ENCODE results near the gene VPS35L.
"Not testable (repeated sequence)": the region's sequence is repeated elsewhere in the genome, so short reads cannot be mapped to it uniquely, and the experiment has no call there.

Gene VPS35L

DNA sequence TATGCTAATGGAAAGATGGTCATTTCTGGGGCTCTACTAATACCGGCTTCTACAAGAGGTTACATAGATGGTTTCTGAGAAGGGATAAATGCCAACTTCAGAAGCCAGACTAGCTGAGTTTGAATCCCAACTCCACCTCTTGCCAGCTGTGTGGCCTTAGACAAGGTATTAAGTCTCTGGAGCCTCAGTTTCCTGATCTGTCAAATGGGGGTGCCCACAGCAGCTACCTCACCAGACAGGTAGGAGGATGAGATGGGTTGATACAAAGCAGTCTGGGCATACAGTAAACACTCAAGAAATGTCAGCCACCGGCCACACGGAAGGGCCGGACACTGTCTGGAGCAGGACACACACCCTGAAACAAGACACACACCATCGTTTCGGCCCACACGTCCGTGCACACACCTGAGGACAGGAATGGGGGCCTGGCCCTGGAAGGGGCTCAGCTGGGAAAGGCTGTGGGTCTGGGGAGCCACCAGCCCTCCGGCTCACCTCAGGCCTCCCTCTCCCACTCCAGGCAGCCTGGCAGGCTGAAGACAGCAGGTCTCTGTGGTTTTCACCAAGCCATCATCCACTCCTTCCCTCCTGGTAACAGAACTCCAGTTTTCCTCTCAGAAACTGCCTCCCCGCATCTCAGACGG is 157.0 kb downstream of the VPS35L start:
- DNase-seq (ENCODE audit: low spot score): no peak

DNA sequence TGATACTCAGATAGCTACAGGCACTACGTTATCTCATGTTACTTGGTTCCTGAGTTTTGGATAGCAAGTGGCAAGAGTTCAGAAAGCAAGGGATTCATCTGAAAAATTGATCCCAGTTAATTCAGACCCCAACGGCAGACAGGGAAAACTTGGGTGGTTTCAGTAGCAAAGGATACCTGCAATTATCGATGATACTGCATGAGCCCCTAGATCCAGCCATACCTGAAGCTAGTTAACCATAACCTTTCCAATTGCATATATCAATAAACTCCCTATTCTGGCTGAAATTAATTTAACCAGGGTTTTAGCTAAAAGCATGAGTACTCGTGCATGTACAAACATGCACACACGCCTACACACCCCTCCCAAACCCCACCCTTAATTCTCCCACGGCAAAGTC is 158.2 kb downstream of the VPS35L start:
- no peak for DNase-seq (ENCODE audit: low spot score)

DNA sequence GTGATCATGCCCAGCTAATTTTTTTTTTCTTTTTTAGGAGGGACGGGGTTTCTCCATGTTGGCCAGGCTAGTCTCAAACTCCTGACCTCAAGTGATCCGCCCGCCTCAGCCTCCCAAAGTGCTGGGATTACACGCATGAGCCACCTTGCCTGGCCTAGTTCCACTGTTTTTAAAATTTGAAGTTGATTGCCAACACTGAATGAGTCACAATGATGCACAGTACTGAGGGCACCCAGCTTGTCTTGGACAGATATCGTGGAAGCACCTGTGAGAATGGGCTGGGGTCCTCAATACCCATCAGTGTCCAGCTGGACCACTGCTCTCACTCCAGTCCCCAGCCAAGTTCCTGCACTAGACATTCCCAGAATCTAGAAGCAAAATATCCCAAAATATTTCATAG is 160.1 kb downstream of the VPS35L start:
- no peak for DNase-seq (ENCODE audit: low spot score)

DNA sequence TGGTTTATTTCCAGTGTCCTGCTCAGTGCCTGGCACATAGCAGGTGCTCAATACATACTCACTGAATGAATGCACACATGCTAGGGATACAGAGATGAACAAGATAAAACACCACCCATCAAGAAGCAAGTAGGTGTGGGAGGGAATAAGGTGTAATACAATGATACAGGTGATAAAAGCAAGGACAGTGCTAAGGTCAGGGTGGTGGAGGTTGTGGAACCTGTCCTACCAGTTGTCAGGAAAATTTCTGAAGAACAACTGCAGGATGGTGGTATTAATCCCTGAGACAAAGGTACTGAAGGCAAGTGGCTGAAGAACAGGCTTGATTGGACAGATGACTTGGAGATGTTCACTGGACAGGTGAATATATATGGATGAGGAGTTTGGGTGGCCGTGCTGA is 160.7 kb downstream of the VPS35L start:
- no peak for DNase-seq (ENCODE audit: low spot score)

DNA sequence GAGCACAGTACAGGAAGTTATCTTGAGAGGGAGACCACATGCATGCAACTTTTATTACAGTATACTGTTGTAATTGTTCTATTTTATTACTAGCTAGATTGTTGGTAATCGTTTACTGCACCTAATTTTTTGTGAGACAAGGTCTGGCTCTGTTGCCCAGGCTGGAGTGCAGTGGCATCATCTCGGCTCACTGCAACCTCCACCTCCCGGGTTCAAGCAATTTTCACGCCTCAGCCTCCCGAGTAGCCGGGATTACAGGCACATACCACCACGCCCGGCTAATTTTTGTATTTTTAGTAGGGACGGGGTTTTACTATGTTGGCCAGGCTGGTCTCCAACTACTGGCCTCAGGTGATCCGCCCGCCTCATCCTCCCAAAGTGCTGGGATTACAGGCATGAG is 161.2 kb downstream of the VPS35L start:
- DNase-seq (ENCODE audit: low spot score): not testable (repeated sequence)

DNA sequence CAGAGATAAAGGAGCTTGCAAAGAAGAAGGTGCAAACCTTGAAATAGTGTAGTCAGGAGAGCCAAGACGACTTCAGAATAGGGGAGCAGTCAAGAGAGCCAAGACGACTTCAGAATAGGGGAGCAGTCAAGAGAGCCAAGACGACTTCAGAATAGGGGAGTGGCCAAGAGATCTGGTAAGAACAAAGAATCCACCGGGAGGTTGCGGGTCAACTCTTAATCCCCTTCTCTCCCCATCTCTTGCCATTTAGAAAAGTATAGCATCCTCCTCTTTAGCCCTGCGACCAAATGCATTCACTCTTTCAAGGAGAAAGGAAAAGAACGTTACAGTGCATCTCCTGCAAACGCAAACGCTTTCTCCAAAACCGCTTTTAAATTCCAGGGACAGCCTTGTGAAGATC is 161.8 kb downstream of the VPS35L start:
- no peak for DNase-seq (ENCODE audit: low spot score)

DNA sequence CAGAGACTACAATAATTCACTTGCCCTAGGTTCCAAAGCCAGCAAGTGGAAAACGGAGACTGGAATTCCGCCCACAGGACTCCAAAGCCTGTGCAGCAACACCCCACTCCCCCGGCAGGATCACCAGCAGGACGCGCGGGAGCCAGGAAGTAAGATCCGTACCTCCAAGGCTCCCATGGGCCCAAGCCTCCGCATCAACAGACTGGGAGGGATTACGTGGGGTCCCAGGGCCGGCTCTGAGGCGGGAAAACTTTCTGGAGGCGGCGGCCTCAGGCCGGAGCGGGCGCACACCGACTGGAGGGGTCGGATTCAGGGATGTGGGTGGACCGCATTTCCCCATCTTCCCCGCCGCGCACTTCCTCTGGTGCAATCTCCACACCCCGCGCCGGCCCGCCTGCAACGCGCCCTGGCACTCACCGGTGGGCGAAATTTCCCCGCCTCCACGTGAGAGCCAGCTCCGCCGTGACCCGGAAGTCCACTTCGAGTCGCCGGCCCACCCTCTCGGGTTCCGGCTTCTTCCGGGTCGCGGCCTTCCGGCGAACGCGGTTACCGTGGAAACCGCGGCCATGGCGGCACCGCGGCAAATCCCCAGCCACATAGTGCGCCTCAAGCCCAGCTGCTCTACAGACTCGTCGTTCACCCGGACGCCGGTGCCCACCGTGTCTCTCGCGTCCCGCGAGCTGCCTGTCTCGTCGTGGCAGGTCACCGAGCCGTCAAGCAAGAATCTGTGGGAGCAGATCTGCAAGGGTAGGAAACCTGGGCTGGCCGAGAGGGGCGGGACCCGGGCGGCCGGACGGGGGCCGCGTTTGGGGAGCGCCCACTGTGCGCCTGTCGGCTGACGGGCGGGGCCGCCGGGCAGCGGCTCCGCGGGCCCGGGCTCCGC is 162.5 kb downstream of the VPS35L start, which contains the start of the genes IQCK and KNOP1:
TSS of gene IQCK (plus strand) at position 531 of the 883 bp plus-strand sequence. CDS start at position 567, 36 bp downstream.
TSS of gene KNOP1 (minus strand) at position 487 of the 883 bp plus-strand sequence. CDS start 3,192 bp downstream, outside the sequence.
- DNase-seq (ENCODE audit: low spot score): peak; percentile 96

DNA sequence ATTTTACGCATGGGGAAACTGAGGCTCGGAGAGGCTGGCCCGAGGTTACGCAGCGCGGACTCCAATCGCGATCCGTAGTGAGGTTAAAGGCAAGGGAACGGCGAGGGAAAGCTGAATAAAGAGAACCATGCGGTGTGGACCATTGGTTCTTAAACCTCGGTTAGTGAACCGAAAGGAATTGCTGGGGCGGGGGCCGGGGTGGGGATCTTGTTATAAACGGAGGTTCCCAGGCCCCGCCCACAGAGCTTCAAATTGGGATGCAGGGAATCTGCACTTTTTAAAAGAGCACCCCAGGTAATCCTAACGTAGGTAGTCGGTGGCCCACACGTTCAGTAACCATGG is 163.1 kb downstream of the VPS35L start:
- DNase-seq (ENCODE audit: low spot score): peak; percentile 28

DNA sequence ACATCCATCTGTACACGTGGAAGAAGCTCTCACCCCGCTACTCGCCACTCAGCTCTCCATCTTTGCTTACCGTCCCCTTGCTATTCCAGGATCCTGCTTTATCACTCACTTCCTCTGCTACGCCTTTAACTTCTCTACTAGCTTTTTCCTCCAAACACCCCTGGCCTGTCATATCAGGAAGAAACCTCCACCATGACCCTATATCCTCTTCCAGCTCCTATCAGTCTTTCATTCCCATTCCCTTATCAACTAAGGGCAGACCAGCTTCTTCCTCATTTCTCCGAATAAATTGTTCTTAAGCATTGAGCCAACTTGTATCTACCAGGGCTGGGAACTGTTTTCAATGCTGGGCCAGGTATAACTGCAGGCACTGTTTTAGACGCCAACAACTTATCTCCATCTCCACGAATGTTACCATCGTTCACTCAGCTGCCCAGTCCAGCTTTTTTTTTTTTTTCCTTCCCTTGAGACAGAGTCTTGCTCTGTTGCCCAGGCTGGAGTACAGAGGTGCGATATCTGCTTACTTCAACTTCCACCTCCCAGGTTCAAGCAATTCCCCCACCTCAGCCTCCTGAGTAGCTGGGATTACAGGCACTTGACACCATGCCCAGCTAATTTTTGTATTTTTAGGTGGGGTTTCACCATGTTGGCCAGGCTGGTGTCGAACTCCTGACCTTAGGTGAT is 166.9 kb downstream of the VPS35L start:
- no peak for DNase-seq (ENCODE audit: low spot score)

DNA sequence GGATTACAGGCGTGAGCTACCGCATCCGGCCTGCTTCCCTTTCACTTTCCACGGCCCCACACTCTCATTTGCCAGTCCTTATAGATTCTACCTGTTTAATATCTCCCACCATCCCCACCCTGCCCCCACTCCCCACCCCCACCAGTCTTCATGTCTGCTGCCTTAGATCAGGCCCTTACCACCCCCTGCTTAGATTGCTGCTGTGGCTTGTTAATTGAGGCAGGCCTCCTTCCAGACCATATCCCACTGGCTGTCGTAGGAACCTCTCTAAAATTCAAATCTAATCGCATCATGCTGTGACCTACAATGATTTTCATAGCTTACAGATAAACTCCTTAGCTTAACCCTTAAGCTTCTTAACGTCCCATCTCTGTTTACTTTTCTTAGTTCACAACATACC is 167.5 kb downstream of the VPS35L start:
- DNase-seq (ENCODE audit: low spot score): no peak

DNA sequence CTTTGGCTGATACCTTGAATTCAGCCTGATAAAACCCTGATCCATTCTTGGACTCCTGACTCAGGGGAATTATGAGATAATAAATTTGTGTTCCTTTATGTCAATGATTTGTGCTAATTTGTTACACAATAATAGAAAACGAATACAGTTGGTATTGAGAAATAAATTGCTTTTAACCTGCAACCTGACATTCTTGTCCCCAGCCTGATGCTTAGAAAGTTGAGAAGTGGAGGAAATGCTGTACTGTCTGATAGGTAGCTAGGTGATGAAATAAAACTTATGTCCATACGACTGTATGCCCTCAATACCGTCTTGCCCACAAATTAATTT is 173.1 kb downstream of the VPS35L start:
- DNase-seq (ENCODE audit: low spot score): no peak

DNA sequence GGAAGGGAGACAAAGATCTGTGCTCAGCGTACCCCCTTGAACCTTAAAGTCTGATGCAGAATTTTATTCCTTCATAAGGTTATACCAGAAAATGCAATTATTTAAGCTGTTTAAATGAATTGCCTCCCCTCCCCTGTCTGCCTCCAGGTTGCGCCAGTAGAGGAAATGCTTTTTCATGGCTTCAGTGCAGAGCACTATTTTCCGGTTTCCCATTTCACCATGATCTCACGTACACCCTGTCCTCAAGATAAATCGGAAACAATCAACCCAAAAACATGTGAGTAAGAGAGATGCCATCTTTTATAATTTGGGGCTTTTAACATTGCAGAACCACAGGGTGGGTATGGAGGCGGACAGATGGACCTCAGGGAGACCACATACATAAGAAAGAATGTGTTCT is 178.0 kb downstream of the VPS35L start:
- DNase-seq (ENCODE audit: low spot score): no peak

DNA sequence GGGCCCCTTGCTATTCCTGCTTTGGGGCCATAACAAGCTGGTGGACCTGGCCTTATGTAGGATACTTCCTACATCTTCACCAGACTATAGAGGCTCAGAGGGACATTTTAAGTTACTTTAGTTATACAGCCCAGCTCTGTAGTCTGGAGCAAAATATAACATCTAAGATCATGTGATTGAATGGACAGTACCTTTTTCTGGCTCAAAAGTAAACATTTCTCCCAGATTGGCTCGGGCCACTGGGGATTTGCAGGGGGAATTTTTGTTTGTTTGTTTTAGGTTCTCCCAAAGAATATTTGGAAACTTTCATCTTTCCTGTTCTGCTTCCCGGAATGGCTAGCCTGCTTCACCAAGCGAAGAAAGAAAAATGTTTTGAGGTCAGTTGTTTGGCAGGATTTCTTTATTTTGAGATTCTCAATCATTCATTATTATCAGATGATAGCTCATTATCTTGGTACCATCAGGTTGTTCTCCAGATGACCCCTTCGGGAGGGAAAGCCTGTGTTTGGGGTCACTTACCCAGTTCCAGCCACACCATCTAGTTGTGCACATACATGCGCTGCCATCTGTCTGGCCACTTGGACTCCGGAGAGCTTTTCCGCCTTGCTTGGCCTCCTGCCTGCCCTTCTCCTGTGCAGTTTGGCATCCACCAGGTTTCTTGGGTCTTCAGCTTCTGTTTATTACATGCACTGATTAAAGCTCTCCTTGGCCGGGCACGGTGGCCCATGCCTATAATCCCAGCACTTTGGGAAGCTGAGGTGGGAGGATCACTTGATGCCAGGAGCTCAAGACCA is 179.8 kb downstream of the VPS35L start:
- DNase-seq (ENCODE audit: low spot score): no peak

DNA sequence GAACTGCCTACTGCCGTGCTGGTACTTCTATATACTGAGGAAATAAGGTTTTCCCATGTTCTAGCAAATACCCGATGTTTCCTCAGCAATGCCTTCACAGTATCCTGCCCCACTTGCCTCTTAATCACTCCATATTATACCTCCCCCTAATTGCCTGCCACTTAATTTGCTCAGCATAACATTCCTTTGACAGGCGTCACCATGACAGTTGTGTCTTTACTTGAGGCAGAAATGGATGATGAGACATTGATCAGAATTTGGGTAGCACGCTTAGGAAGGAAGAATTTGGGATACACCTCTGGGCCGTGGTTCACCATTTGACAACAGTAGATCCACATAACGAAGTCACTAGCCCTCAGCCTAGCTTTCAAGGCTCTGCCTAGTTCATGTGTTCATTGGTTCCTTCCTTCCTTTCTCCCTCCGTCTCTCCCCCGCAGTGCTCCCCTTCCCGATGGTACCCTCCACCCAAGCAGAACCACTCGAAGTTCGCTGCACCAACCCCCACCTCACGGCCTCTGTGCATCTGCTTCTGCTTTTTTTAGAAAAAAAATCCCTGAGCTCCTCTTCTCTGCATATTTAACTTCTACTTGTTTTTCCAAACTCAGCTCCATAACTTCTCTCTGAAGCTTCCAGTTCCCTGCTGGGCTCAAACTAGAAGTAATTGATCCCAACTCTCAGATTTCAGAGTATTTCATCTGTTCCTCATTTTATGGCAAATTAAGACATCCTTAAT is 182.0 kb downstream of the VPS35L start:
- no peak for DNase-seq (ENCODE audit: low spot score)

DNA sequence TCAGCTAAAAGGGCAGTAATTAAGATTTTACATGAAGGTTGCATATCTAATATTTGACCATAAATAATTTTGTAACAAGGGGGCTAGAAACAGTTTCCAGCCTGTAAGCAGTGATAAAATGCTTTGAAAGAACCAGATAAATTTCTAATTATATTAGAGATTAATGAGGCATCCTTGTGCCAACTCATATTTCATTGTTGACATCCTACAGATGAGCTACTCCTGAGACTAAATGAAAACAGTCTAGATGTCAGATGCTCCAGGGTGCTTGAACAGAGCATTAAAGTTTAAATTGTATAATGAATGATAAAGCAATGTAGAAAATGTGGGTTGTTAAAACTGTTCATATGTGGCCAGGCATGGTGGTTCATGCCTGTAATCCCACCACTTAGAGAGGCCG is 185.9 kb downstream of the VPS35L start:
- DNase-seq (ENCODE audit: low spot score): no peak

DNA sequence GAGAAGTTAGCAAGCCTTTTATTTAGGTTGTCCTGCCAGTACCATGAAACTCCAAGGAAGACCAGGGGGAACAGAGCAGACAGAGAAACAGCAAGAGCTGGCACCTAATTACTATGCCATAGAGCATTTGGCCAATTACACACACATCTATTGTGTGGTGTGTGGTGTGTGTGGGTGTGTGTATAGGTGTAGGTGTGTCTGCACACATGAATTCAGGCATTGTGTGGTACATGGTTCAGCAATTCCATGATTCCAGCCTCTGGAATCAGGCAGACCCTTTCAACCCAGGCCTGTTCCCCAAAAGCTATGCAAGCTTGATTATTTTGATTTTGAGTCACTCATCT is 188.3 kb downstream of the VPS35L start:
- no peak for DNase-seq (ENCODE audit: low spot score)

DNA sequence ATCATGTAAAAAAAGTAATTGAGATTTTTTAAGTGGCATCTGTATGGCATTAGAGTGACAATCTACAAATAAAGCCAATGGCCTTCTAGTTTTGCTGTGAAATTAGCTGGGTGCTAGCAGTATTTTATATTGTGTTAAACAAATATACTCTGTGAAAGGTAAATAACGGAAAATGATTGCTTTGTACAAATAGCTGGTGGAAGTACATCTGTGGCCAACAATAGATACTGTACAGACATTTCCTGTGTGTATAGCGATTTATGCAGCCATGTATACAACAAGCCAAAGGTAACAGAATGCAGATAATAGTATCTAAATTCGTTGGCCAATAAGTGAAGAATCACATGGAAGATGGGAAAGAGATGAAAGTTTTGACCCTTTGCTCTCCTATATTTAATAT is 189.2 kb downstream of the VPS35L start:
- DNase-seq (ENCODE audit: low spot score): no peak

DNA sequence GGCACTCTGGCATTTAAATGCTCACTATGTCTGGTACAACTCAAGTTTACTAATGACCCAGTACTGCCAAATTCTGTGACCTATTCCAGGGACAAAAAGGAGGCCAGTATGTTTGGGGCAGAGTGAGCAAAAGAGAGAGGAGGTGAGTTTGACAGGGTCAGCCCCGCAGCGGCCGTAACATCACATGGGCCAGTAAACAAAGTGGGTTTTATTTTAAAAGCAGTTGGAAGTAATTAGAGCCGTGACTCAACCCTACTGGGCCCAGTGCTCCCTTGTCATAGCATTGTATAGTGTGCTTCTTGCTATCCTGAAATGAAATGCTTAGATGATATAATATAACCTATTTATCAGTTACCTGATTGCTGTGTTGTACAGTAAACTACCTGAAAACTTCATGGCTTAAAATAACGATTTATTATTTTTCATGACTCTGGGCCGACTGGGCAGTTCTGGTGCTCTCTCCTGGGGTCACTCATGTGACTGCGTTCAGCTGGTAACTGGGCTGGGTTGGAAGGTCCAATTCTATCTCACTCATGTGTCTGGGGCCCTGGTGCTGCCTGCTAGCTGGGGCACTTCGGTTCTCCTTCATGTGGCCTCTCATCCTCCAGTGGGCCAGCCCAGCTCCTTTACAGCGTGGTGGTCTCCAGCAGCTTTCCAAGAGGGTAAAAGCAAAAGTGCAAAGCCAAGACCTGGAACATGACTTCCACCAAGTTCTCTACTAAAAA is 189.9 kb downstream of the VPS35L start:
- no peak for DNase-seq (ENCODE audit: low spot score)

DNA sequence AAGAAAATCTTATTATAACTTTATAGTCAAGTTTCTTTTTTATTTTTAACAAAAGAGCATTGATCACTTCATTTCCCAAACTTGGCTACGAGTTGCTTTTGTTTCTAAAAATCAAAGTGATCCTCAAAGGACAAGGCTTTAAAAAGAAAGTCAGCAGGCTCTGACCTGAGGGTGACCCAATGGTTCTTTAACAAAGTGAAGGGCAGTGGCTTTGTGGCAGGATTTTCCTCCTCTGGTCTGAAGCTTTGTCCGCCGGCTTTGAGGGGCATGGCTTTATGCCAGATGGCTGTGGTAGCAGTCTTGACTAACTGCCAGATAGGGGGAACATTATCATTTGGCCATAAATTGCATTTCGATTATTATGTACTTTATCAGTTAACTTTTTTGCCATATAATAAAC is 191.1 kb downstream of the VPS35L start:
- DNase-seq (ENCODE audit: low spot score): no peak

DNA sequence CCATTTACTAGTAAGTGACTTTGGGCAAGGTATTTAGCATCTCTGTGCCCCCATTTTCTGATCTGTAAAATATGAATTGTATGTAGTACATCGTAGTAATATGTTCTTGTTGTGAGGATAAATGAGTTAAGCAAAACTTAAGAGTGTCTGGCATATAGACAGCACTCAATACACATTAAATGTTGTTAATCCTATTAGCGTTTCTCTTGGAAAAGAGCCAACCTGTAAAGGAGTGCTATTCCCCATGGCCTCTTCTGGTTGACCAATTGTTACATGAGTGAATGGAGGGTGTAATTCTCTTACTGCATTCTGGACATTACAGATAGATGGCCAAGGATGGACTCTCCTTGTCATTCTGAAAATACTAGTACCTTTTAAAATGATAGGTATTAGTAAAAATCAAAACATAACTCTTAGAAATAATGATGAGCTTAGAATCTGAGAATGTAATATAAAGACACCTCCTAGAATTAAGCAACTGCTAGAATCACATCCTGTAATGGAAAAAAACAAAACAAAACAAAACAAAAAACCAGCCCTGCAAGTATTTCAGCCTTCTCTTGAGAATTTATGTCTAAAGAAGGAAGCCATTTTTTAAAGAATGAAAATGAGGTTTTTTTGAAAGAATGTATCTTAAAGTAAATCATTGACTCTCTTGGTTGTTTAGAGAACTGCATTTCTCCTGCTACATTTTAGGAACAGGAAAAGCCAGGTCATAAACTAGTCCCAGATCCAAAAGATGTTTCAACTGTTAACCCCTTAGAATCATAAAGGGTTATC is 193.1 kb downstream of the VPS35L start:
- DNase-seq (ENCODE audit: low spot score): no peak
